Activated T-cell treated with anti-CD3 and anti-CD28 coated beads for 48 hours (primary cell): Measurements from ENCODE around the gene MRGPRF.
"Not testable (repeated sequence)": the region's sequence is repeated elsewhere in the genome, so short reads cannot be mapped to it uniquely, and the experiment has no call there.

Experiments used
- DNase-seq: peaks from one replicate; pipeline ENCODE4 v3.0.0-alpha.2; 2020; ENCODE audit warnings: low read depth

Gene MRGPRF

DNA sequence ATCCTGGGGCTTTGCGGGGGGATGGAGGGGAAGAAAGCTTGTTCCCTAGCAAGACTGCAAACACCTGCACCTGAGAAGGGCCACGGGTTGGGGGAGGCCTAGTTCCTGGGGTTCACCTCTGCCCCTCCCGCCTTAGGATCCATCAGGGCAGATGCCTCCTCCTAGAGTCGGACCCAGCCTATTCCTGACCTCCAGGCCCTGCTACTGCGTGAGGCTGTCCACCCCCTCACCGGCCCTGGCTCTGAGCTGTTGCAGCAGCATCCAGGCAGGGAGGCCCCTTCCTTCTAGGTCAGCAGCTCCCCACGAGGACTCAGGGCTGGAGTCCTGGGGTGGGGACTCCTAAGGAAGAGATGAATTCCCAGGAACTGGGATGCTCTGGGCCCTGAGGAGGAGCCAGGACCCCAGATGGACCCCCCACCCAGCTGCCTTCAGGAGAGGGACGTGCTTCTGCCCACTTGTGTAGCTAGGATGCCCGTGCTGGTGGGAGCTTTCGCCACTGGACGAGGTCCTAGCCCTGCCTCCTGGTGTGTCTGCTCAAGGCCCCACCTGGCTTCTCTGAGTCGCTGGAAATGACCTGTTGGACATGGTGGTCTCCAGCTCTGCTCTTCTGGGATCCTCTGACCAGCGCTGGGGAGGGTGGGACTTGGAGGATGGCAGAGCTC lies 10.3 kb downstream of the MRGPRF start:
- DNase-seq, result no peak

DNA sequence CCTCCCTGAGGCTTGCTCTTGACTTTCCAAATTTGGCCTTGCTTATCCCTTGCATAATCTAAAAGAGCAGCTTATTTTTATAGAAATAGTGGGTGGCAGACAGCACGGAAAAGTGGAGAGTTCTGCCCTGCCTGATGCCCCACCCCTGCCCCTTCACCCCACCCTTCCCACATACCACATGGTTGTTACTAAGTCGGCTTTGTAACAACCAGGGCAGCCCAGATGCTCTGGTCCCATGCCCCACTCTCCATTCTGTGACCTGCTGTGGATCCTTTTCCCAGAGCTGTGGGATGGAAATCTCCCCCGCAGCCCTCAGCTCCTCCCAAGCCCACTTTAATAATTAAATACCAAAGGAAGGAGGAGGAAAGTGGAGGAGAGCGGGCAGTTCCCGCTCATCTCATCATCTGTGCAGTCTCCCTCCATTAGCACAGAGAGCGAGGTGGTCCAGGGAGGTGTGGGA lies 10.9 kb downstream of the MRGPRF start:
- DNase-seq, result no peak

DNA sequence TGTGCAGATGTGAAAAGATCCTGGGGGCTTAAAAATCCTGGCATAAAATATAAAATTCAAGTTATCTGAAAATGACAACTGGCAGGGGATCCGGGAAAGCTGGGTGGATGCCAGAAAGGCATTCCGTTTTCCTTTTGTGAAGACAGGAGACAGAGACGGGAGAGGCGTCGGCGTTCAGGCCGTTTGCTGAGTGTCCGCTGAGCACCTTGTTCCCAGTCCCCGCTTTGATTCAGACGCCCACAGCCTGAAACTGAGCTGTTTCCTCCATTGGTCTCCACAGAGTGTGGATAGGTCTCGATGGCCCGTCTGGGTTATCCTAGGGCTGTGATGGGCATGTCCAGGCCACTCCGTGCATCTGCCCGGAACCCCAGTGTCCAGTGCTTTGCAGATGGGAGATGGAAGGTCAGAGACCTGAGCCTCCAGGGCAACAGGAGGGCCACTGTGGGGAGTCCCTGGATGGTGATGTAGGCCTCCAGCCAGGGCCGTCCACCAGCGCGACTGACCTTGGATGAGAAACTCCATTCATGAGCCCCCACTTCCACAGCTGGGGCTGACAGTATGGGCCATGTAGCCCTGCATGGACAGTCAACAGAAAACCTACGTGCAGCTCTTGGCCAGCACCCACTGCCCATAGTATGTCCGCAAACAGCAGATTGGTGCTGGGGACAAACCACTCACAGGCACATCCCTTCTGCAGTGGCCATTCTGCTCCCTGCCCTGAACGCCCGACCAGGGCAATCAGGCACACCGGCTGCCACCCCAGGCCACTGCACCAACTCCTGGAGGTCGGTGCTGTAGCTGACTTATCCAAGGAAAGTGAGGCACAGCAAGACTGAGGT lies 11.6 kb downstream of the MRGPRF start:
- no peak for DNase-seq

DNA sequence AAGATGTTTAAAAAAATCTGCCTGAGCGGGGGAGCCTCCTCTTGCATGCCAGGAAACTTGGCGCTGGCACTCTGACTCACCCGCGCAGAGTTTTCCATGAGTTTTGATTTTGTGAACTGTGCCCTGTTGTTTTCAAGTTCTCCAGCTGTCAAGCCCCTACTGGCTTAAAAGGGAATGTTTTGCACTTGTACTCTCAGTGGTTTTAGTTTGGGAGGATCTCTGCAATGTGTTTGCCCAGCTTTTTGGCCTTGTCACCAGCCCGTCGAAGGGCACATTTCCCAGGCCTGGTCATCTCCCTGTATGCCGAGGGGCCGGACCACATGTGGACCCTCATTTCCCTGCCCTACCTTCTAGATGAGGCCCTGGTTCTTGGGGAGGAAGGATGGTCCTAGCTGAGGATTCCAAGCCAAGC lies 12.2 kb downstream of the MRGPRF start:
- no peak for DNase-seq

DNA sequence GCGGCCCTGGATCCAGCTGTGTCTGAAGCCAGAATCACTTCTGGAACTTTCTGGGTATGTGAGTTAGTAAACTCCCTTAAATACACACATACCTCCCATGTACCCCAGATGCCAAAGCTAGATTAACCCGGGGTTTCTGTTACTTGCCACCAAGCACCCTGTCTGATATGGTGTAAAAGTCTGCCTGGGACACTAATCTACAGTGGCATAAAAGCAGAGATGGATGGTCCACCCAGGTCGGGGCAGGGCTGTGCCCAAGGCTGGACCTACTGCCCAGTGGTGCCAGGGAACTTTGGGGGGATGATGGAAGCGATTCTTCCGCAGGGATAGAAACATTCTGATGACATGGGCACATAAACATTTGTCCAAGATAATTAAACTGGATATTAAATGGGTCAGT lies 12.7 kb downstream of the MRGPRF start:
- DNase-seq, result no peak

DNA sequence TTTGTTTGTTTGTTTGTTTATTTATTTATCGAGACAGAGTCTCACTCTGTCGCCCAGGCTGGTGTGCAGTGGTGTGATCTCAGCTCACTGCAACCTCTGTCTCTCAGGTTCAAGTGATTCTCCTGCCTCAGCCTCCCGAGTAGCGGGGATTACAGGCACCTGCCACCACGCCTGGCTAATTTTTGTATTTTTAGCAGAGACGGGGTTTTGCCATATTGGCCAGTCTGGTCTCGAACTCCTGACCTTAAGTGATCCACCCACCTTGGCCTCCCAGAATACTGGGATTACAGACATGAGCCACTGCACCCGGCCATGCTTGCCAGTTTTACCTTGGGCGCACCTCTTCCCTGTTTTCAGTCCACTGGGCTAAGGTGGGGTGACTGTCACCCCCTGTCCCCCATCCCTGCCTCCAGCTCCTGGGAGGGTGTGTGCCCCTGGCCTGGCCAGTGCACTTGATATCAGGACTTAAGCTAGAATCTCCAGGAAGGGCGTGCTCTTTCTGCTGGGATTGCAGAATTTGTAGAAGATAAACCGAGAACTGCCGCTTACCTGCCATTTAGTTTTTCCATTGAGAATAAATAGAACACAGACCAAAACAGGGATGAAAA lies 13.2 kb downstream of the MRGPRF start:
- not testable (repeated sequence) for DNase-seq

DNA sequence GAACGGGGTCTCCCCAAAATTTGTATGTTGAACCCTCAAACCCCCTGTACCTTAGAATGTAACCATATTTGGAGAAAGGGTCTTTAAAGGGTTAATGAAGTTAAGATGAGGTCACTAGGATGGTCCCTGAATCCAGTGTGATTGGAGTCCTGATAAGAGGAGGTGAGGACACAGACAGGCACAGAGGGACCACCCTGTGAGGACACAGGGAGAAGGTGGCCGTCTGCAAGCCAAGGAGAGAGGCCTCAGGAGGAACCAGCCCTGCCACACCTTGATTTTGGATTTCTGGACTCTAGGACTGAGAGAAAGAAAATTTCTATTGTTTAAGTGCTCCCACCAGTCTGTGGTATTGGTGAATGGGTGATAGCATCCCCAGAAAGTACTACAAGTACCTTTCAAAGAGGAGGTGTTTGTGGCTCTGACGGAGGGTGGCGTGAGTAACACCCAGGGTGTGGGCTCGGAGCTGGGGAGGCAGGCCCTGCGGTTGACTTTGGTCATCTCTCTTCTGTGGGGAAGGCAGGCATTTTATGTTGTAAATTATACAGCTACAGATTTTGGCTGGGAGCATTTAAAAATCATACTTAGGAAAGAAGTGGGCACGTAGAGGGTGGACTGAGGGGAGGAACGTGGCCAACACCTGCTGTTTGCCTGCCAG lies 13.8 kb downstream of the MRGPRF start:
- no peak for DNase-seq

DNA sequence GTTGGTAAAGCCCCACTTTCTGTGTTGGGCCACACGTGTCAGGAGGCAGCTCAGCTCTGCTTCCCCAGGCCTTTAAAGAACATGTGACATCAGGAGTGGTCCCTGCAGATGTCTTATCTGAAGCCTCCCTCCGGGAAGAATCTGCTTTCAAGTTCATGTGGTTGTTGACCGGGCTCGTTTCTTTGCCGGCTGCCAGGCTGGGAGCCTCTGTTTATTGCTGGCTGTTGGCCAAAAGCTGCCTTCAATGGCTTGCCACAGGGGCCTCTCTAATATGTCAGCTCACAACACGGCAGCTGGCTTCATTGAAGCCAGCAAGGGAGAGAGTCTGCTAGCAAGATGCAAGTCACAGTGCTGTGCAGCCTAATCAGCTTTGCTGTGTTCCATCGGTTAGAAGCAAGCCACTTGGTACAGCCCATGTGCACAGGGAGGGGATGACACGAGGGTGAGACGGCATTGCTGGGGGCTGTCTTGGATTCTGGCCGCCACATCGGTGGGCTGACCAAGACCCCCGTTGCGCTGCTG lies 14.6 kb downstream of the MRGPRF start:
- no peak for DNase-seq

DNA sequence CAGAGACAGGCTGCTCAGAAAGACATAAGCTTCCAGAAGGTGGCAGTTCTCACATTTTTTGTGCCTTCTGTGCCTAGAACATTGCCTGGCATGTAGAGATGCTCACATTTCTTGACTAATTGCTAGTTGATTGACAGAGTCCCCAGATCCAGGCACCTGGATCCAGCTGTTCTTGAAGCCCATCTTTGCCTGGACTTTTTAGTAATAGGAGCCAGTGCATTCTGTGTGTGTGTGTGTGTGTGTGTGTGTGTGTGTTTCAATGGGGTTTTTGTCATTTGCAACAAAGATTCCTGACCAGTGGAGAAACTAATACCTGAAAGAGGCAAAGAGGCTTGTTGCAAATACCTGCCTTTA lies 15.1 kb downstream of the MRGPRF start:
- DNase-seq, result no peak

DNA sequence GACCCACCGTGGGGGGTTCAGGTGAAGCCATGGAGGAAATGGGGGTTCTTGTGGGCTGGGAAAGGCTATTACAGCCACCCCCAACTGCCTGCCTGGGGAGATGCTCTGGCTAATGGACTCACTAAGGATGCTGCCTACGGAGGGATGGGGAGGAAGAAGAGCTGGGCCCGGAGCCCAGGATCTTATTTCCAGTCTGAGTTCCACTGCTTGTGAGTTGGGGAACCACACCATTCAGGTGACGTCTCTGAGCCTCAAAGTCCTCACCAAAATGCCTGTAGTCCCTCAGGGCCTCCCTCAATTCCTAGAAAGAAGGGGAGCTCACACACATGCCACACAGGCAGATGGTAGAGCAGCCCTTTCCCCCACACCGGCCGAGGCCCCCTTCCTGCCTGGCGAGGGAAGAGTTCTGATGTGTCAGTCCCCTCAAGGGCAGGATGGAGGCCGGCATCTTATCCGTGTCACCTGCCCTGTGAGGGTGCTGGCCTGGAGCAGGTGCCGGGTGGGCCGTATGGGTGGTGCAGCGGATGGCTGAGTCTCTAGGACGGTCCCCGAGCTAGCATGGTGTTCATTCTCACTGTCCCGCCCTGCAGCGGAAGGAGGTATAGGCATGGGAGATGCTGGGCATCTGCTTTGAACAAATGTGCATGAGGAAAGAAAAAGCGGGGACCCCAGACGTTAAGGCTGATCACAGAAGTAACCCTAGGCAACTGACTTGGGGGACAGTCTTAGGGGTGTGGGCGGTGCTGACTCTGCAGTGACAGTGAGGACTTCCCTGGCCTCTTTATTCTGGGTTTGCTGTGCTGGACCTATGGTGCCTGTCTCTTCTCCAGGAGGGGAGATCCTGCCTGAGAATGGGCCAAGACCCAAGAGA lies 15.7 kb downstream of the MRGPRF start:
- DNase-seq, result no peak

DNA sequence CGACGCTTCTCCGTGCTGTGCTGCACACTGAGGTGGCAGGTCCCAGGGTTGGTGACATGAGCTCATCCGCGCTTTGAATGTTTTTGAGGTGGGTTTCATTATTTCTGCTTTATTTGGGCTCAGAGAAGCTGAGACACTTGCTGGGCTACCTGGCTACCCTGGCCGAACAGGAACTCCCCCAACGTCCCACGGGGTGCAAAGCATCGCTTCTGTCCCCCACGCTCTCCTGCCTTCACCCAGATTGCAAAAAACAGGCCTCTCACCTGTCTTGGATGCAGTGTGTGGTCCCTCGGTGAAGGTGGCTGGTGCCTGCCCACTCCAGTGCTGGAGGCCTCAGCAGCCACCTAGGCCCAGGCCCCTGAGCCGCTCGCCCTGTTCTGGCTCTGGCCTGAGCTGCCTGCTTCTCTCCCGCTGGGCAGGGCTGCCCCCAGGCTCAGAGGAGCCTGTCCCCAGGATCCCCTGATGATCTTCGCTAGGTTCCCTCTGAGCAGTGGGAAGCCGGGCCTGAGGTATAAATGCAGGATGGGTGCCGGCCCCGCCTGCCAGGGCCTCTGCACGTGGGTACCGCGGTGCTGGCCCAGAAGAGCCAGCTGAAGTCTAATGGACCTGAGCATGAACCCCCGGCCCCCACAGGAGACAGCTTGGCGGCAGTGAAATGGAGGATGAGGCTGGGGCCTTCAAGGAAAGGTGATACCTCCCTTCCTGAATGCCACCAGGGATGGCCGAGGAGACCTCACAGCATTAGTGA lies 16.5 kb downstream of the MRGPRF start:
- DNase-seq, result no peak

DNA sequence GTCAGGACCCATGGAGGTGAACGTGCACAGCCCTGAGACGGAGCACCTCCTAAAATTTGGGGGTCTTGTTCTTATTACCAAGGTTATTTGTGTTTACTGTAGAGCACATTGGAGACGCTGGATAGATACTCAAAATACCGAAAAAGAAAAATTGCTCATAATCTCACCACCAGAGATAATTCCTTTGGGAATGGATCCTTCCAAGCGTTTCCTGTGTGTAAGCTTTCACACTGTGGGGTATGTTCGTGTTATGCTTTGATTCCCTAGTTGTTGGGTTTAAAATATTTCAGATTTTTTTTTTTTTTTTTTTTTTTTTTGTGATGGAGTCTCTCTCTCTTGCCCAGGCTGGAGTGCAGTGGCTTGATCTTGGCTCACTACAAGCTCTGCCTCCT lies 18.2 kb downstream of the MRGPRF start:
- DNase-seq, result no peak

DNA sequence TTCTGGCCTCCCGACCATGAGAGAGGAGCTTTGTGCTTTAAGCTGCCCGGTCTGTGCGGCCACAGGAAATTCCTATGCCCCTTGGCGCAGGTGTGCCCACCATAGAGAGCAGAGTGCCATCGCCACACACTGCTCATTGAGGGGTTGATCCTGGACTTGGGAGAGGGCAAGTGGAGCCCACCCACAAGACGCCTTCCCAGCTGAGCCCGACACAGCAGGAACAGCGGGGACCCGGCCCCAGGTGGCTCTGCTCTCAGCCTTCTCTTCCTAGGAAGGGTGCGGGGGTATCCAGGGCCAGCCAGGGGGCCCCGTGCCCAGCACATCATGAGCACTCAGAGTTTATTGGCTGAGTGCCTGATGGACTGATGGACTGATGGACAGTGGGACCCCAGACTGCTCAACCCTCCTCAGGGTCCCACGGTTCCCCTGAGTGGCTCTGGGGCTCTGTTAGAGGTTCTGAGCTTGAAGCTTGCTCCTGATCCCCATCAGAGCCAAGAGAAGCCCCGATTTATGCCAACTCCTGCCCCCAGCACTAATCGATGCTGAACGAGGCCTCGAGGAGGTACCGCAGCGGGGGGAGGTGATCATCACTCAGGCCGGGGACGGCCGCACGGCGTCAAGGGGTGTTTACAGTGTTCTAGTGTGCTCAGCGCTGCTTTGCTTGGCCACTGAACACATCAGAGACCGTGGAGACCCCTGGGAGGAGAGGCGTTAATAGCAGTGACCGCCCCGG lies 18.7 kb downstream of the MRGPRF start:
- DNase-seq, result no peak

DNA sequence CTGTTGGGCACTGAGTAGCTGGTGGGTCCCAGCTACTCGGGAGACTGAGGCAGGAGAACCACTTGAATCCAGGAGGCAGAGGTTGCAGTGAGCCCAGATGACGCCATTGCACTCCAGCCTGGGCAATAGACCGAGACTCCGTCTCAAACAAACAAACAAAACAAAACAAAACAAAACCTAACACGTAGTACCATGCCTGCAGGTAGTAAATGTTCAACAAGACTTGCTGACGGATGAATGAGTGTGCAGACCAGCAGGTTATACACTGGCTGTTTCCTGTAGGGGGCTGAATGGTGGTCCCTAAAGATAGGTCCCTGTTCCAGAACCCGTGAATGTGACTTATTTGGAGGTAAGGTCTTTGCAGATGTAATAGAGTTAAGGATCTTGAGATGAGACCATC lies 19.5 kb downstream of the MRGPRF start:
- no peak for DNase-seq

DNA sequence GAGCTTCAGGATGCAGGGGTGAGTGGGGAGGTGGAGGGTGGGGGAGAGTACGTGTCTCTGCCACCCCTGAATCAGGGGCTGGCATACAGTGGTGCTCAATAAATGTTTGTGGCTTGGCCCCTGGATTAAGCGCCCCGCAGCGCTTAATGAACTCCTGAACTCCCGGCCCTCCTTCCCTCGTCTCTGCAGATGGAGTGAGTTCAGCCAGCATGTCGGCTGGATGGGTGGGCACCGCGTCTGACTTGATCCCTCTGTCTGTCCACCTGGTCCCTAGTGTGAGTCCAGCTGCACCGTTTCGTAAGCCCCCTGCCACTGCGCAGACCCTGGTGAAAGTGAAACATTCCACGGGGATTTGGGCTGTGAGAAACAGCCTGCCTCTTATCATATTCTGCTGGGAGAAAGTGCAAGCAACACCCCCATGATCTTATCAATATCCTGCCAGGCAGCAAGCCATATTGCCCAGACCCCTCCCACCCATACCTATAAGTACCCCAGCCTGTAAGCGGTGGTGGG lies 20.2 kb downstream of the MRGPRF start:
- DNase-seq, result no peak

DNA sequence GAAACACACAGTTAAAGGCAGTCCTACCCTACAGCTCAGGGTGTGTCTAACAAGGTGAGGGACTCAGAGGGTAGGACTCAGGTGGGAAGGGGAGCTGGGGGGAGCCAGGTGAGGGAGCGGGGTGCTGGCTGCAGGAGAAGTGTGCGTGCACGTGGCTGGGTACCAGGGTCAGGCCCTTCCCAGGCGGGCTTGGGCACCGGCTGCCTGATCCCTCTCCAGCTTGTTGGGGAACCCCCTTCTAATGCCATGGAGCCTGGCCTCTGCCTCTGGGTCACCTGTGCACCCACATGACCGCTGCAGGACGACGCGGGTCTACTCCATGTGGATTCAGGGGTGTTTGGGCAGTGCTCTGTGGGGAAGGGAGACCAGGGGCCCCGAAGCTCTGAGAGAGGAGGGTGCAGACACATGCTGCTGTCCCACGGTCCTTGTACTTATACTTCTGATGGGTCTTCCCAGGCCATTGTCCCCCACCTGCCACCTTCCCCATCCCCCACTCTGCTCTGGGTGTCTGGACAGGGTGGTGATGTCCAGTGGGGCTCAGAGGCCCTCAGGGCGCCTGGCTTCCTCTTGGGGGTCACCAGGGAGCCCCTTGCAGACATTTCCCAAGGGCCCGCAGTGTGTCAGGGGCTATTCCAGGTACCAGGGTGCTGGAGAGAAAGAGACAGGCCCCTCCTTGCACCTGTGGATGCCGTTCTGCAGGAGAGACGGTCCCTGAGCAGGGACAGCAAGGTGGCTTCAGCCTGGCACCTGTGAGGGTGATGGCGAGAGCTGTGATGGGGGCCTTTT lies 21.9 kb downstream of the MRGPRF start:
- no peak for DNase-seq

DNA sequence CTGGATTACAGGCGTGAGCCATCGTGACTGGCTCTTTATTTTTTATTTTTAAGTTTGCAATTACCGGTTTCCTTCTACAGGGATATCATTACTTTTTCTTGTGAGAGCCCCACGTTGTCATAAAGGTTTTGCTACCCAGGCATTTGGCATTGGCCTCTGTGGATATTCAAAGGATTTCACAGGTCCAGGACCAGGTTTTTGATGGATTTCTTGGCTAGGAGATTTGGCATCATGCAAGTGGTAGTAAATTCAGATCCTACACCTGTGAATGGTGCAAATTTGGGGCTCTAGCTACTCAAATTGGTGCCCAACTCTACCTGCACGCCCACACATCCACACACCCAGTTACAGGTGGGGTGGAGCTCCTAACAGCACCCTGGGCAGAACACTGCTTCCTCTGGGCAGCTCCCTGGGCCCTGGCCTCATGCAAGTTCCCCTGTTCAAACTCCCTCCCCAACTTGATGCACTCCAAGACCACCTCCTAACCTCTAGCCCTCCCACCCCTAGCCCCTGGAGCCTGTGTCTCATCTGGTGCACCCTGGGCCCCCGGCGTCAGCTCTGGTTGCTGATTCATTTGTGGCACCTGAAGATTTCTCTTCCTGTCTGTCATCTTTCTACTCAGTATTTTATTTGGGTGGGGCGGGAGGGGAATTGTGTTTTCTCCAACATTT lies 23.0 kb downstream of the MRGPRF start:
- no peak for DNase-seq

DNA sequence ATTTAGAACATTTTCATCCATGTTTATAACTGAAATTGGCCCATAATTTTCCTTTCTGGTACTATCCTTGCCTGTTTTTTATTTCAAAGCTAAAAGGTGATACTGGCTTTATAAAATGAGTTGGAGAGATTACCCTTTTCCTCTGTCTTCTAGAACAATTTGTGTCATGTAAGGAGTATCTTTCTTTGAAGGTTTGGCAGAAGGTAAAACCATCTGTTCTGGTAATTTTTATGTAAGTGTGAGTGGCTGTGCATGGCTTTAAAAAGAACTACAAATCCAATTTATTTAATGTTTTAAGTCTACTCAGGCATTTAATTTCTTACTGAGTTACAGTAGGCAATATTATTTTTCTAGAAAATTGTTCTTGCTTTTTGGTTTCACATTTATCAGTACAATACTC lies 24.6 kb downstream of the MRGPRF start:
- DNase-seq, result no peak
